ENCODE measurements around the gene CDH13.

GRCh38 chr16:82874271-82874670 lies 247.5 kb downstream of the CDH13 start:
- TF ChIP-seq POLR2AphosphoS5 (IDR thresholded peaks at IDR 0.05; ENCODE audit: low read depth) (no peak), CTCF (conservative IDR thresholded peaks at IDR 0.05; ENCODE audit: low read depth in 2 of 2) (no peak), EZH2phosphoT487 (IDR thresholded peaks at IDR 0.05; ENCODE audit: unreplicated experiment) (no peak), REST (IDR thresholded peaks at IDR 0.05; ENCODE audit: unreplicated experiment) (no peak), STAT1 (IDR thresholded peaks at IDR 0.05; ENCODE audit: unreplicated experiment) (no peak), EZH2 (IDR thresholded peaks at IDR 0.05; ENCODE audit: low read depth, unreplicated experiment) (no peak), CREB1 (CRISPR knock-in tag; IDR thresholded peaks at IDR 0.05; ENCODE audit: low read depth) (no peak), JUNB (IDR thresholded peaks at IDR 0.05; ENCODE audit: unreplicated experiment) (no peak), ETS1 (IDR thresholded peaks at IDR 0.05) (no peak), ZNF331 (CRISPR knock-in tag; IDR thresholded peaks at IDR 0.05; ENCODE audit: low read depth) (no peak), ZNF114 (CRISPR knock-in tag; IDR thresholded peaks at IDR 0.05) (no peak), ZNF462 (CRISPR knock-in tag; IDR thresholded peaks at IDR 0.05) (no peak)

All from GM23338 (cell line).